ENCODE data around the gene PLP2.

Gene PLP2

GRCh38 chrX:49133759-49134158 is 37.9 kb upstream of the PLP2 start:
- no peak overlapping the region for H3K4me2 ChIP-seq (ENCODE audit: low read depth, low read length)
- H3K4me3 ChIP-seq (ENCODE audit: low read length) = no peak overlapping the region
- H4K20me1 ChIP-seq (ENCODE audit: insufficient read depth, low read length) = no peaks in the 10 kb centered on the region
- no peaks in the 10 kb centered on the region for H3K36me3 ChIP-seq (replicated peaks; ENCODE audit: insufficient read depth, low read length)
- no peaks in the 10 kb centered on the region for H3K9me3 ChIP-seq (replicated peaks; ENCODE audit: insufficient read depth, low read length)
- no peaks in the 10 kb centered on the region for H3K27me3 ChIP-seq (replicated peaks; ENCODE audit: insufficient read depth, low read length)
- H2AFZ ChIP-seq (ENCODE audit: low read length) = no peak overlapping the region
- H3F3A ChIP-seq (ENCODE audit: insufficient read depth, low read length) = no peaks in the 10 kb centered on the region
- H3K9ac ChIP-seq (ENCODE audit: low read length) = no peak overlapping the region
- H3K4me1 ChIP-seq (ENCODE audit: low read length) = no peaks in the 10 kb centered on the region
- no peaks in the 10 kb centered on the region for H3K9me2 ChIP-seq (replicated peaks; ENCODE audit: insufficient read depth, low read length)
- no peak for DNase-seq
- H3K79me2 ChIP-seq (ENCODE audit: low read length) = no peaks in the 10 kb centered on the region
- no peak overlapping the region for H3K27ac ChIP-seq (ENCODE audit: low read length)
- TF ChIP-seq EZH2 (optimal IDR thresholded peaks at IDR 0.05; ENCODE audit: low read depth, low read length) (no peak), CTCF (IDR thresholded peaks at IDR 0.05; ENCODE audit: low read length) (no peak), EZH2phosphoT487 (IDR thresholded peaks at IDR 0.05; ENCODE audit: low read length) (no peak)

- Histone ChIP-seq H3K27me3 (replicated peaks; ENCODE audit: insufficient read depth, low read length) (no peaks in the 10 kb centered on the region), H3K79me2 (ENCODE audit: low read length) (no peaks in the 10 kb centered on the region), H3F3A (ENCODE audit: insufficient read depth, low read length) (no peaks in the 10 kb centered on the region), H3K4me3 (ENCODE audit: low read length) (no peak overlapping the region), H3K9me3 (replicated peaks; ENCODE audit: insufficient read depth, low read length) (no peaks in the 10 kb centered on the region), H3K4me2 (ENCODE audit: low read depth, low read length) (no peak overlapping the region), H3K36me3 (replicated peaks; ENCODE audit: insufficient read depth, low read length) (no peaks in the 10 kb centered on the region), H3K9ac (ENCODE audit: low read length) (no peak overlapping the region), H3K9me2 (replicated peaks; ENCODE audit: insufficient read depth, low read length) (no peaks in the 10 kb centered on the region), H3K27ac (ENCODE audit: low read length) (no peak overlapping the region), H4K20me1 (ENCODE audit: insufficient read depth, low read length) (no peaks in the 10 kb centered on the region), H2AFZ (ENCODE audit: low read length) (no peak overlapping the region), H3K4me1 (ENCODE audit: low read length) (no peaks in the 10 kb centered on the region)
- TF ChIP-seq CTCF (IDR thresholded peaks at IDR 0.05; ENCODE audit: low read length) (no peak), EZH2phosphoT487 (IDR thresholded peaks at IDR 0.05; ENCODE audit: low read length) (no peak)
- DNase-seq = no peak
Measured at GRCh38 chrX:49137492-49137891, 34.2 kb upstream of the PLP2 start.

GRCh38 chrX:49139713-49140112 is 32.0 kb upstream of the PLP2 start:
- Histone ChIP-seq H3F3A (ENCODE audit: insufficient read depth, low read length) (no peaks in the 10 kb centered on the region), H3K4me3 (ENCODE audit: low read length) (no peak overlapping the region), H3K9ac (ENCODE audit: low read length) (no peak overlapping the region), H3K9me3 (replicated peaks; ENCODE audit: insufficient read depth, low read length) (no peaks in the 10 kb centered on the region), H3K79me2 (ENCODE audit: low read length) (no peaks in the 10 kb centered on the region), H4K20me1 (ENCODE audit: insufficient read depth, low read length) (no peaks in the 10 kb centered on the region), H3K27ac (ENCODE audit: low read length) (no peak overlapping the region), H3K36me3 (replicated peaks; ENCODE audit: insufficient read depth, low read length) (no peaks in the 10 kb centered on the region), H3K27me3 (replicated peaks; ENCODE audit: insufficient read depth, low read length) (no peaks in the 10 kb centered on the region), H3K4me1 (ENCODE audit: low read length) (no peaks in the 10 kb centered on the region), H2AFZ (ENCODE audit: low read length) (no peak overlapping the region), H3K4me2 (ENCODE audit: low read depth, low read length) (no peak overlapping the region), H3K9me2 (replicated peaks; ENCODE audit: insufficient read depth, low read length) (no peaks in the 10 kb centered on the region)
- no peak for TF ChIP-seq EZH2 (optimal IDR thresholded peaks at IDR 0.05; ENCODE audit: low read depth, low read length)
- TF ChIP-seq CTCF (IDR thresholded peaks at IDR 0.05; ENCODE audit: low read length) = no peak
- TF ChIP-seq EZH2phosphoT487 (IDR thresholded peaks at IDR 0.05; ENCODE audit: low read length) = no peak
- DNase-seq = no peak
